CD14-positive monocyte (primary cell): Measurements from ENCODE around the gene DPYSL3. TPM values are rescaled to one million over a fixed set of nuclear protein-coding genes. Genes with fewer than 3 reads are reported as not detected.

Experiments
- DNase-seq, 3 donors: peaks; one replicate each; pipeline ENCODE4 v3.0.0-alpha.2; 2011 to 2022
- H2AFZ ChIP-seq: 2 replicates; pipeline ENCODE4 v1.6.0; 2012; ENCODE audit warnings: mild to moderate bottlenecking, low read depth, low read length, inconsistent platforms; ENCODE audit not compliant: insufficient read depth, poor library complexity, severe bottlenecking
- H3K27ac ChIP-seq, 2 donors: 1 replicate in 1 of 2; 2 replicates in 1 of 2; pipeline ENCODE4 v1.5.1; 2012 to 2013; ENCODE audit warnings: low read length in 2 of 2, control low read depth in 1 of 2, inconsistent platforms in 1 of 2, low read depth in 1 of 2, mild to moderate bottlenecking in 1 of 2
- H3K27me3 ChIP-seq, 2 donors: one replicate each; pipeline versions ENCODE4 v1.6.0 to v1.6.1; 2011 to 2013; ENCODE audit warnings: low read length in 2 of 2; ENCODE audit not compliant: control insufficient read depth in 2 of 2, insufficient read depth in 2 of 2
- H3K36me3 ChIP-seq, 2 donors: replicated peaks in 1 of 2; 1 replicate in 1 of 2; 2 replicates in 1 of 2; pipeline versions ENCODE4 v1.5.1 to v1.6.1; 2012 to 2013; ENCODE audit warnings: low read length in 2 of 2, control low read depth in 1 of 2, inconsistent platforms in 1 of 2, mild to moderate bottlenecking in 1 of 2; ENCODE audit not compliant: insufficient read depth in 2 of 2, control insufficient read depth in 1 of 2
- H3K4me1 ChIP-seq, 2 donors: 1 replicate in 1 of 2; 2 replicates in 1 of 2; pipeline versions ENCODE4 v1.5.1 to v1.6.1; 2012 to 2013; ENCODE audit warnings: low read length in 2 of 2, control low read depth in 1 of 2, inconsistent platforms in 1 of 2, mild to moderate bottlenecking in 1 of 2, moderate library complexity in 1 of 2; ENCODE audit not compliant: insufficient read depth in 2 of 2, control insufficient read depth in 1 of 2
- H3K4me2 ChIP-seq: replicated peaks from 2 replicates; pipeline ENCODE3; 2012; ENCODE audit warnings: low read length, moderate library complexity, mild to moderate bottlenecking; ENCODE audit not compliant: poor library complexity, severe bottlenecking; ENCODE audit errors: extremely low read depth
- H3K4me3 ChIP-seq, 3 experiments: fragments of 200-600 bp in 1 of 3; sonication (generic) in 1 of 3; replicated peaks in 1 of 3; 1 replicate in 2 of 3; 2 replicates in 1 of 3; pipeline ENCODE4 v1.5.1; 2011 to 2013; ENCODE audit warnings: low read length in 3 of 3, mild to moderate bottlenecking in 3 of 3, control low read depth in 2 of 3, low read depth in 2 of 3, inconsistent platforms in 1 of 3, moderate library complexity in 1 of 3
- H3K79me2 ChIP-seq: 2 replicates; pipeline ENCODE4 v1.6.0; 2012; ENCODE audit warnings: mild to moderate bottlenecking, control low read depth, inconsistent platforms, low read length, moderate library complexity; ENCODE audit not compliant: insufficient read depth
- H3K9ac ChIP-seq: 2 replicates; pipeline ENCODE4 v1.6.0; 2017; ENCODE audit warnings: low read length, mild to moderate bottlenecking; ENCODE audit not compliant: insufficient read depth, poor library complexity, severe bottlenecking
- H3K9me3 ChIP-seq, 2 donors: replicated peaks in 1 of 2; 1 replicate in 1 of 2; 2 replicates in 1 of 2; pipeline versions ENCODE4 v1.5.1 to v1.6.1; 2012 to 2013; ENCODE audit warnings: low read length in 2 of 2, control low read depth in 1 of 2; ENCODE audit not compliant: control insufficient read depth in 1 of 2, insufficient read depth in 1 of 2
- H4K20me1 ChIP-seq: 2 replicates; pipeline ENCODE4 v1.6.0; 2012; ENCODE audit warnings: mild to moderate bottlenecking, low read length, control low read depth, moderate library complexity; ENCODE audit not compliant: insufficient read depth
- H3K27ac Mint-ChIP-seq, 7 donors: one replicate each; pipeline ENCODE4 v1.8.0; 2020; ENCODE audit warnings: mild to moderate bottlenecking in 7 of 7, mixed read lengths in 7 of 7, moderate library complexity in 6 of 7, inconsistent platforms in 2 of 7
- H3K27me3 Mint-ChIP-seq, 3 donors: one replicate each; pipeline ENCODE4 v1.8.0; 2021 to 2022; ENCODE audit warnings: low read depth in 3 of 3, mild to moderate bottlenecking in 3 of 3, mixed read lengths in 3 of 3, moderate library complexity in 3 of 3, inconsistent platforms in 1 of 3
- H3K36me3 Mint-ChIP-seq, 2 donors: one replicate each; pipeline ENCODE4 v1.8.0; 2020; ENCODE audit warnings: mixed read lengths in 2 of 2, inconsistent platforms in 1 of 2, mild to moderate bottlenecking in 1 of 2
- H3K4me1 Mint-ChIP-seq: one replicate; pipeline ENCODE4 v1.8.0; 2020; ENCODE audit warnings: mild to moderate bottlenecking, mixed read lengths
- H3K4me3 Mint-ChIP-seq, 2 donors: one replicate each; pipeline ENCODE4 v1.8.0; 2020; ENCODE audit warnings: mild to moderate bottlenecking in 2 of 2, mixed read lengths in 2 of 2, moderate library complexity in 1 of 2
- H3K9me3 Mint-ChIP-seq, 7 donors: one replicate each; pipeline ENCODE4 v1.8.0; 2020 to 2022; ENCODE audit warnings: mixed read lengths in 7 of 7, mild to moderate bottlenecking in 6 of 7, moderate library complexity in 6 of 7, inconsistent platforms in 2 of 7
- WGBS: methylation state at CpG from one replicate; pipeline ENCODE4 v1.1.5; 2013; ENCODE audit warnings: missing lambda C conversion rate; ENCODE audit not compliant: insufficient coverage; 5-methylcytosine and 5-hydroxymethylcytosine counted together
- intact Hi-C, 2 donors: fragments of 100-400 bp; cut with micrococcal nuclease; formaldehyde crosslinking; loops; one replicate each; pipeline versions ENCODE4 v1.15.0 to v1.15.1; 2023
- polyA plus RNA-seq, 3 donors: library from polyadenylated mRNA; depleted of rRNA in 1 of 3; unstranded in 2 of 3; stranded (reverse) in 1 of 3; fragments of 300-500 nt in 2 of 3; fragments of >200 nt in 1 of 3; fragmentation: Illumina TruSeq in 2 of 3; gene quantifications; 1 replicate in 2 of 3; 2 replicates in 1 of 3; pipeline ENCODE4 v1.2.3, GENCODE V29; 2012 to 2021
- TF ChIP-seq, protein P1 (sequence below): fragments of 200-600 bp; IDR thresholded peaks from one replicate; pipeline ENCODE4 v1.8.0; 2022; ENCODE audit warnings: antibody characterized with exemption, mild to moderate bottlenecking

The DPYSL3 gene
- polyA plus RNA-seq, 3 donors = 0.05 TPM; not detected in 2

DNA sequence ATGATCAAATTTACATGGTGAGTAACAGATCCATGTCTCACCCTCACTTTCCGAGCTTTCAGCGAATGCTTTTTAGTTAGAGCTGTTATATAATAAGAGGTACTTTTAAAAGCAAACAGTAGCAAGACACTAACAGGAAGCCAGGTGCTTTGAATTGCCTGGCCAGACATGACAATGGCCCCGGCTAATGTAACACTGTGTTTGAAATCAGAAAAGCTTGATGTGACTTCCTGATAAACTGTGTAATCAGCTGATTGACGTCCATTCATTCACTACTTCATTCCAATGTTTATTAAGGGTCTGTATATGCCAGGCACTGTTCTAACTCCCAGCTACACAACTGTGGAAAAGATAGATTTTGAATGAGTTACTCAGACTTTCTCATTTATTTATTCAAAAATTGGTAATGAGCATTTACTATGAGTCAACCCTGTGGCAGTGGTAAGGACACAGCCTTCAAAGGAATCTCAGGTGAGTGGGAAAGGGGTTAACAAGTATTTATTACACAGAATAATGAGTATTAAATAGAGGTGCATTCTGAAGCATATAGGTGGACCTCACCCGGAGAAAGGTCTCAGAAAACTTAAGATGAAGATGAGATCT is 26.6 kb downstream of the DPYSL3 start:
- peak overlapping the region; percentile 54 for H3K4me2 ChIP-seq
- no CpG with 5 or more reads among the region's 5 CpGs for WGBS
- H4K20me1 ChIP-seq = no peaks in the 10 kb centered on the region
- H3K9me3 Mint-ChIP-seq = peaks cover 0 to 2% (median 0%) of the 10 kb centered on the region in 7 donors
- no peaks in the 10 kb centered on the region for H3K27me3 ChIP-seq
- H3K4me1 ChIP-seq = peaks cover 45 to 48% of the 10 kb centered on the region in 2 donors
- intact Hi-C loops = no loop called here
- DNase-seq = no peak
- H3K4me3 Mint-ChIP-seq = no peak overlapping the region
- peak overlapping the region; percentile 29 for H3K9ac ChIP-seq
- H2AFZ ChIP-seq = peak overlapping the region; percentile 43
- H3K27ac Mint-ChIP-seq = peak overlapping the region; percentile 89 to 96 (median 90)
- peaks cover 0 to 1% (median 0%) of the 10 kb centered on the region in 3 donors for H3K27me3 Mint-ChIP-seq
- TF ChIP-seq, protein P1, sequence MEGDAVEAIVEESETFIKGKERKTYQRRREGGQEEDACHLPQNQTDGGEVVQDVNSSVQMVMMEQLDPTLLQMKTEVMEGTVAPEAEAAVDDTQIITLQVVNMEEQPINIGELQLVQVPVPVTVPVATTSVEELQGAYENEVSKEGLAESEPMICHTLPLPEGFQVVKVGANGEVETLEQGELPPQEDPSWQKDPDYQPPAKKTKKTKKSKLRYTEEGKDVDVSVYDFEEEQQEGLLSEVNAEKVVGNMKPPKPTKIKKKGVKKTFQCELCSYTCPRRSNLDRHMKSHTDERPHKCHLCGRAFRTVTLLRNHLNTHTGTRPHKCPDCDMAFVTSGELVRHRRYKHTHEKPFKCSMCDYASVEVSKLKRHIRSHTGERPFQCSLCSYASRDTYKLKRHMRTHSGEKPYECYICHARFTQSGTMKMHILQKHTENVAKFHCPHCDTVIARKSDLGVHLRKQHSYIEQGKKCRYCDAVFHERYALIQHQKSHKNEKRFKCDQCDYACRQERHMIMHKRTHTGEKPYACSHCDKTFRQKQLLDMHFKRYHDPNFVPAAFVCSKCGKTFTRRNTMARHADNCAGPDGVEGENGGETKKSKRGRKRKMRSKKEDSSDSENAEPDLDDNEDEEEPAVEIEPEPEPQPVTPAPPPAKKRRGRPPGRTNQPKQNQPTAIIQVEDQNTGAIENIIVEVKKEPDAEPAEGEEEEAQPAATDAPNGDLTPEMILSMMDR = no peak
- H3K27ac ChIP-seq = peak overlapping the region; percentile 51 to 90
- H3K36me3 Mint-ChIP-seq = no peaks in the 10 kb centered on the region
- H3K4me3 ChIP-seq = peak overlapping the region in 1 of 3 experiments; percentile 54
- H3K4me1 Mint-ChIP-seq = peaks cover 60% of the 10 kb centered on the region
- no peaks in the 10 kb centered on the region for H3K79me2 ChIP-seq
- H3K9me3 ChIP-seq = no peaks in the 10 kb centered on the region
- H3K36me3 ChIP-seq = no peaks in the 10 kb centered on the region

DNA sequence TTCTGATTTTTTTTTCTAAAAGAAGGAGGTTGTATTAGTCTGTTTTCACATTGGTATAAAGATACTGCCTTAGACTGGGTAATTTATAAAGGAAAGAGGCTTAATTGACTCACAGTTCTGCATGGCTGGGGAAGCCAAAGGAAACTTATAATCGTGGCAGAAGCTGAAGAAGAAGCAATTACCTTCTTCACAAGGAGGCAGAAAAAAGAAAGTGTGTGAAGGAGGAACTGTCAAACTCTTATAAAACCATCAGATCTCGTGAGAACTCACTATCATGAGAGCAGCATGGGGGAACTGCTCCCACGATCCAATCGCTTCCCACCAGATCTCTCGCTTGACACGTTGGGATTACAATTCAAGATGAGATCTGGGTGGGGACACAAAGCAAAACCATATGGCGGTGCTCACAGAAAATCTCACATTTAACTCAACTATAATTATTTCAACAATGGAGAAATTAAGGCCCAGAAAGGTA is 27.1 kb downstream of the DPYSL3 start:
- Histone ChIP-seq H3K4me2 (peak overlapping the region; percentile 54), H3K27ac (peak overlapping the region; percentile 51 to 90), H3K79me2 (no peaks in the 10 kb centered on the region), H3K36me3 (no peaks in the 10 kb centered on the region), H3K27me3 (no peaks in the 10 kb centered on the region), H3K9me3 (no peaks in the 10 kb centered on the region), H2AFZ (peak overlapping the region; percentile 43), H3K4me3 (peak overlapping the region in 2 of 3 experiments; percentile 16 to 54), H3K4me1 (peaks cover 45 to 48% of the 10 kb centered on the region in 2 donors), H4K20me1 (no peaks in the 10 kb centered on the region), H3K9ac (peak overlapping the region; percentile 29)
- Mint-ChIP-seq H3K36me3 (no peaks in the 10 kb centered on the region), H3K4me3 (peak overlapping the region; percentile 62 to 73), H3K4me1 (peaks cover 60% of the 10 kb centered on the region), H3K27me3 (peaks cover 0 to 1% (median 0%) of the 10 kb centered on the region in 3 donors), H3K9me3 (peaks cover 0 to 2% (median 0%) of the 10 kb centered on the region in 7 donors), H3K27ac (peak overlapping the region; percentile 89 to 96 (median 90))
- TF ChIP-seq, protein P1 = no peak
- intact Hi-C loops = no loop called here
- peak; percentile 10 to 29 (median 25) for DNase-seq
- WGBS = no CpG with 5 or more reads among the region's 7 CpGs
